OCI-LY1 (cell line): Measurements from ENCODE around the gene EN1.

Experiments used
- H2AFZ ChIP-seq: fragments of 200-600 bp; sonication (generic), shearing (Covaris generic); 2 replicates; pipeline ENCODE4 v1.6.0; 2014; ENCODE audit warnings: antibody characterized with exemption, mild to moderate bottlenecking, low read length
- H3F3A ChIP-seq: fragments of 200-600 bp; sonication (generic), shearing (Covaris generic); 2 replicates; pipeline ENCODE4 v1.6.0; 2014; ENCODE audit warnings: mild to moderate bottlenecking, antibody characterized with exemption, low read length, moderate library complexity; ENCODE audit not compliant: insufficient read depth
- H3K27ac ChIP-seq: fragments of 200-600 bp; sonication (generic); 2 replicates; pipeline ENCODE4 v1.5.1; 2014; ENCODE audit warnings: low read length, mixed run types, mild to moderate bottlenecking, low read depth; ENCODE audit not compliant: poor library complexity, severe bottlenecking
- H3K27me3 ChIP-seq: fragments of 200-600 bp; sonication (generic); 2 replicates; pipeline ENCODE4 v1.6.0; 2014; ENCODE audit warnings: antibody characterized with exemption, mild to moderate bottlenecking, low read length, moderate library complexity; ENCODE audit not compliant: insufficient read depth
- H3K36me3 ChIP-seq: fragments of 200-600 bp; sonication (generic); 2 replicates; pipeline ENCODE4 v1.6.1; 2014; ENCODE audit warnings: mild to moderate bottlenecking, antibody characterized with exemption, low read length, moderate library complexity, mixed read lengths; ENCODE audit not compliant: insufficient read depth
- H3K4me1 ChIP-seq: fragments of 200-600 bp; sonication (generic); 2 replicates; pipeline ENCODE4 v1.5.1; 2014; ENCODE audit warnings: mild to moderate bottlenecking, low read length, moderate library complexity; ENCODE audit not compliant: insufficient read depth, severe bottlenecking
- H3K4me2 ChIP-seq: fragments of 200-600 bp; sonication (generic), shearing (Covaris generic); 2 replicates; pipeline ENCODE4 v1.6.1; 2014; ENCODE audit warnings: low read length
- H3K4me3 ChIP-seq: fragments of 200-600 bp; sonication (generic); 2 replicates; pipeline ENCODE4 v1.5.1; 2014; ENCODE audit warnings: low read length, low read depth, mild to moderate bottlenecking, mixed read lengths; ENCODE audit not compliant: poor library complexity, severe bottlenecking
- H3K79me2 ChIP-seq: fragments of 200-600 bp; shearing (Covaris generic); 2 replicates; pipeline ENCODE4 v1.6.1; 2016; ENCODE audit warnings: mixed run types, low read length, mixed read lengths; ENCODE audit not compliant: insufficient read depth
- H3K9ac ChIP-seq: fragments of 200-600 bp; sonication (generic), shearing (Covaris generic); 2 replicates; pipeline ENCODE4 v1.6.1; 2014; ENCODE audit warnings: mild to moderate bottlenecking, low read length, mixed read lengths
- H3K9me2 ChIP-seq: fragments of 200-600 bp; sonication (generic), shearing (Covaris generic); 2 replicates; pipeline ENCODE4 v1.6.1; 2014; ENCODE audit warnings: low read depth, mild to moderate bottlenecking, low read length, mixed read lengths
- H3K9me3 ChIP-seq: fragments of 200-600 bp; shearing (Covaris generic); 2 replicates; pipeline ENCODE4 v1.6.1; 2014; ENCODE audit warnings: low read length, mixed read lengths
- H4K20me1 ChIP-seq: fragments of 200-600 bp; sonication (generic), shearing (Covaris generic); 2 replicates; pipeline ENCODE4 v1.6.0; 2016; ENCODE audit warnings: mild to moderate bottlenecking, low read length; ENCODE audit not compliant: insufficient read depth
- EZH2 ChIP-seq: fragments of 200-600 bp; sonication (generic), shearing (Covaris generic); IDR thresholded peaks from 2 replicates; pipeline ENCODE4 v1.8.0; 2017; ENCODE audit warnings: borderline replicate concordance, mixed run types, mild to moderate bottlenecking, antibody characterized with exemption, low read length, moderate library complexity, mixed read lengths
- TF ChIP-seq, protein P1 (sequence below): fragments of 200-600 bp; sonication (generic), shearing (Covaris generic); IDR thresholded peaks from 2 replicates; pipeline ENCODE4 v1.5.1; 2017; ENCODE audit warnings: mild to moderate bottlenecking, antibody characterized with exemption, low read length, moderate library complexity, mixed read lengths

The EN1 gene

DNA sequence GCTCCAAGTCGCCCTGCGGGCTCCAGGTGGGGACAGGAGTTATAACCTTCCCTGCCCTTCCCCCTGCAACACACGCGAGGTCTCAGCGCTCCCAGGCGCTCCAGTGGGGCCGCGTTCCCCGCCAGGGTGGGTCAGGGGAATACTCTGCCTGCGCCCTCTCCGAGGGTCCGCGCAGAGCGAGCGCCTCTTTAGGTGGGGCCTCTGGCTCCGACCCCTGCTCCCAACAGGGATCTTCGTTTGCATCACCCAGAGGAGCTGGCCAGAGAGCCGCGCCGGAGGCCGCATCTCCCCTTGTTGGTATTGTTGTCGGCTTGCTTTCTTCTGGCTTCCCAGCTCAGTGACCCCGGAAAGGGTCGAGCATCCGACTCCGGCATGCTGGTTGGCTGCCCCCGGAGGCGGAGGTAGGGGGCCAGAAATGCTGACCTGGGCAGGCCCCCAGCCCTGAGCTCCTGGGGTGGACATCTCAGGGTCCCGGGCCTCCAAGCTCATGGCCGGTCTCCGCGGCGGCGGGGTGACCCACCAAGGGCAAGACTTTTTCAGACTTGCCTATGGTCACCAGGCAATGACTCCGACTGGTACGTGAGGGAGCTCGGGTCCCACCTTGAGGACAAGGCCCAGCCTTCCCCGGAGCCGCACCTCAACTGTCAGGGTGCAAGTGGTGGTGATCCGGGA lies 11.2 kb upstream of the EN1 start:
- no peak for TF ChIP-seq EZH2
- TF ChIP-seq, protein P1, sequence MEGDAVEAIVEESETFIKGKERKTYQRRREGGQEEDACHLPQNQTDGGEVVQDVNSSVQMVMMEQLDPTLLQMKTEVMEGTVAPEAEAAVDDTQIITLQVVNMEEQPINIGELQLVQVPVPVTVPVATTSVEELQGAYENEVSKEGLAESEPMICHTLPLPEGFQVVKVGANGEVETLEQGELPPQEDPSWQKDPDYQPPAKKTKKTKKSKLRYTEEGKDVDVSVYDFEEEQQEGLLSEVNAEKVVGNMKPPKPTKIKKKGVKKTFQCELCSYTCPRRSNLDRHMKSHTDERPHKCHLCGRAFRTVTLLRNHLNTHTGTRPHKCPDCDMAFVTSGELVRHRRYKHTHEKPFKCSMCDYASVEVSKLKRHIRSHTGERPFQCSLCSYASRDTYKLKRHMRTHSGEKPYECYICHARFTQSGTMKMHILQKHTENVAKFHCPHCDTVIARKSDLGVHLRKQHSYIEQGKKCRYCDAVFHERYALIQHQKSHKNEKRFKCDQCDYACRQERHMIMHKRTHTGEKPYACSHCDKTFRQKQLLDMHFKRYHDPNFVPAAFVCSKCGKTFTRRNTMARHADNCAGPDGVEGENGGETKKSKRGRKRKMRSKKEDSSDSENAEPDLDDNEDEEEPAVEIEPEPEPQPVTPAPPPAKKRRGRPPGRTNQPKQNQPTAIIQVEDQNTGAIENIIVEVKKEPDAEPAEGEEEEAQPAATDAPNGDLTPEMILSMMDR = no peak
- no peak overlapping the region for H2AFZ ChIP-seq
- H3K9me3 ChIP-seq = no peaks in the 10 kb centered on the region
- H4K20me1 ChIP-seq = no peaks in the 10 kb centered on the region
- H3F3A ChIP-seq = no peaks in the 10 kb centered on the region
- H3K9ac ChIP-seq = no peak overlapping the region
- no peak overlapping the region for H3K4me3 ChIP-seq
- H3K27ac ChIP-seq = no peak overlapping the region
- H3K9me2 ChIP-seq = no peaks in the 10 kb centered on the region
- H3K27me3 ChIP-seq = no peaks in the 10 kb centered on the region
- H3K79me2 ChIP-seq = no peaks in the 10 kb centered on the region
- no peaks in the 10 kb centered on the region for H3K36me3 ChIP-seq
- no peak overlapping the region for H3K4me2 ChIP-seq
- H3K4me1 ChIP-seq = no peaks in the 10 kb centered on the region

DNA sequence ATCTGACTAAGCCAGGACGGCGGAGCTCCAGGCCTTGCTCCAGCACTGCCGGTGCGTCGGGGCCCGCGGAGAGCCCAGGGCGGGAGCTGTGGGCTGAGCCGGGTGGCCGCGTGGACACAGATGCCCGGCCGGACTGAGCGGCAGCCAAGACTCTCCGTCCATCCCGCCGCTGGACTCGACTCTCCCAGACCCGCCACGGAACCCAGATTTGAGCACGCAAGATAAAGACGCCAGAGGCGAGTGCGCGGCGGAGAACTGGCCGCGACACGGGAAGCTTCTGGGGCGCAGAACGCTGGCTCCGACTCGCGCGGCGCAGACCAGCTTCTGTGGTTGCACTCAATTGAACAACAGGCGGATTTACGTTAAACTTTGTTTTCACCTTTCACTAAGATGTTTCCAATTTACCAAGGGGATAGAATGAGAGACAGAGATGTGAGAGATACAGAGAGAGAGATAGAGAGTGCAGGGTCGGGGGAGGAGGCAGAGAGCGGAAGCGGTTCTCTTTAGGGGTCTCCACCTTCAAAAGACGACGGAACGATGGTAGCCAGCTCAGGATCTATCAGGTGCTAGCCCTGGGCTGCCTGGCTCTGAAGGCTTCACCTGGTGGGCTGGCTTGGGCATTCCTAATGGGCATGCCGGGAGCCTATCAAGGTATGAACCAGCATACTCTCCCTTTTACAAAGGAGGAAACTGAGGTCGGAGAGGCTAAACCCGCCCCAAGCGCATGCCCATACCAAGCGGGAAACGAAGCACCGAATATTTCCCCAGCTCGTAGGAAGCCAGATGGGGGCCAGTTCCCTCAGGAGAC lies 10.4 kb upstream of the EN1 start:
- TF ChIP-seq, protein P1 = no peak
- TF ChIP-seq EZH2 = no peak
- H3K36me3 ChIP-seq = no peaks in the 10 kb centered on the region
- H3K27ac ChIP-seq = no peak overlapping the region
- H3K9me2 ChIP-seq = no peaks in the 10 kb centered on the region
- no peaks in the 10 kb centered on the region for H3K9me3 ChIP-seq
- H3K9ac ChIP-seq = no peak overlapping the region
- no peak overlapping the region for H3K4me2 ChIP-seq
- no peaks in the 10 kb centered on the region for H3K79me2 ChIP-seq
- H2AFZ ChIP-seq = no peak overlapping the region
- no peaks in the 10 kb centered on the region for H3K4me1 ChIP-seq
- H4K20me1 ChIP-seq = no peaks in the 10 kb centered on the region
- no peaks in the 10 kb centered on the region for H3F3A ChIP-seq
- no peak overlapping the region for H3K4me3 ChIP-seq
- H3K27me3 ChIP-seq = no peaks in the 10 kb centered on the region

DNA sequence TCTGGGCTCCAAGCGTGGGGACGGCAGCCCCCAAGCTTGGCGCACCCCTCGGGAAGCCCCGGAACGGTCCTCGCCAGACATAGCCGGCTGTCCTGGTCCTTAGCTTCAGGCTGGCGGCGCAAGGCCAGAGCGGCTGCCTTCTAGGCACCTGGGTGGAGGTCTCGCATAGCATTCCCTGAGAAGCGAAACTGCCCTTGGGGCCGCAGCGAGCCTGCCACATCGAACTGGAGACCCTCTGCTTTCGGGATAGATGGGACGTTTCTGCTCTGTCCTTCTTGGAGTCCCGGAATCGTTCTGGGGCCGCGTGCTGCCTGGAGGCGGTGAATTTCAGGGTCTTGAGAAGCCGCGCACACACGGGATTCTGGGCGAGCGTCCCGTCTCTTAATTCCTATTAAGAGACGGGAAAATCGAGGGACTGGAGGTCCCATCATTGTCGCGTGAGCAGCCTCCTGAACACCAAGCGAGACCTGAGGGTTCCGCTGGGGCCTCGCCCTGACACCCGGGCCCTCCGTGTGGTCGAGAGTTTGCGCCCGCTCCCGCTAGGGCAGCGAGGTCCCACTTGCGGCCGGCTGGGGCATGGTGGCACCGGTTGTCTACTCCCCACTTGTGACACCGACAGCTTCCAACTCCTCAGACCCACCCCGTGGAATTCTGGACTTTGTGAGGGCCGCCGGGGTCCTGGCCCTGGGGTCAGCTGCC lies 9.7 kb upstream of the EN1 start:
- Histone ChIP-seq H3K4me1 (no peaks in the 10 kb centered on the region), H2AFZ (no peak overlapping the region), H3K79me2 (no peaks in the 10 kb centered on the region), H4K20me1 (no peaks in the 10 kb centered on the region), H3K36me3 (no peaks in the 10 kb centered on the region), H3K27ac (no peak overlapping the region), H3K27me3 (no peaks in the 10 kb centered on the region), H3K9me3 (no peaks in the 10 kb centered on the region), H3F3A (no peaks in the 10 kb centered on the region), H3K9me2 (no peaks in the 10 kb centered on the region), H3K9ac (no peak overlapping the region), H3K4me3 (no peak overlapping the region), H3K4me2 (no peak overlapping the region)
- TF ChIP-seq, protein P1 = no peak
- no peak for TF ChIP-seq EZH2
